Dermis blood vessel endothelial cell (primary cell): ENCODE measurements around the gene TMEM170B. TPM values are rescaled to one million over a fixed set of nuclear protein-coding genes. Genes with fewer than 3 reads are reported as not detected.

ENCODE experiments used
- DNase-seq: peaks from one replicate; pipeline ENCODE4 v3.0.0; 2010
- total RNA-seq: library from RNA; depleted of rRNA; stranded (reverse); fragments of >200 nt; gene quantifications from 2 replicates; pipeline ENCODE4 v1.2.3, GENCODE V29; 2014

The TMEM170B gene
- total RNA-seq, 1 donor from 2014 or later = 2.4 TPM

DNA sequence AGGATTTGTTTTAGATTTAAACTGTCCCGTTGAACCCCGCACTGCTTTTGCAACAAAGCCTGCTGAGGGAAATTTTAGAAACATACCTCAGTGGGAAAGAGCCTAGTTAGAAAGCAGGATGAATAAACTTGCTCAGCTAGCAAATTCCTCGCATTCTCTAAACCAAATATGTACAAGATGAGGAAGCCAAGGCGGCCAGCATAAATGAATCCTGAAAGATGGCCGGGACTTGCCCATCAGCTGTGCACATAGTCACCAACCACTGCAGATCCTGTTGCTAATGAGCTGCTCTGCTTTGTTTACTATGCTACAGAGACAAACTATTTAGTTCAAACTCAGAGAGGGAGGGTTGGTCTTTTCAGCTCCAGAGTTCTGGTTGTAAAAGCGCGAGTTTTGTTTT is 49.0 kb downstream of the TMEM170B start:
- peak; percentile 82 for DNase-seq

DNA sequence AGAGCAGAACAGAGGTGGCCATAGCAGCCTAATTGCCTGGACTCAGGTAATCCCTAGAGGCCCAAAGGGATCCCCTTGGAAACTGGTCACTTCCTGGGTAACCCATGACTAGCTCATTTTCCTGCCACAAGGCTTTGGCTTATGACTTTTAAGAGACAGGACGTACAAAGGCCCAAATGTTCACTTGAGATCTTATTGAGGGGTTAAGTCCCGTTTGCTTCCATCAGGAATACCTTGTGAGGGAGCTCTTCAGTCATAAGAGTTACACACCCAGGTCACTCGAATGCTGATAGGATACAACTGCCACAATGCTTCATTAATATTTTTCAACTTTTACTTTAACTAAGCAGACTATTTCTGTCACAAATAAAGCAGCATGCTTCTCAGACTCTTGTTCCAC is 51.7 kb downstream of the TMEM170B start:
- peak; percentile 84 for DNase-seq

GRCh38 chr6:11592294-11592906 is 54.9 kb downstream of the TMEM170B start:
- DNase-seq = no peak

DNA sequence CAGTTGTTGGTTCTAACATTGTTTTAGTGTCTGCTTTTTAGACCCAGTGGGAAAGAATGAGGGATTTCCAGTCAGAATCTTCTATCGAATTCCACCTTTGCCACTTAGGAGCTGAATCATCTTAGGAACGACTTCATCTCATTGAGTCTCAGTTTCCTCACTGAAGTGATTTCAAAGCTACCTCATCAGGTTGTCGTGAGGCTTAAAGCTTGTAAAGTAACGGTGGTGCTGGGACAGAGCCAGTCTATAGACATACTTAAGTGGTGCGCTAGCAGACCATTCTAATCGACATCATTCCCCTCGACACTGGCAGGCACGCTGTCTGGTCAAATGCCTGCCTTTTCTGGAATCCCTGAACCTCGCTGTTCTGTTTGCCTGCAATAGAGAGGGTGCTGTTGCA is 55.5 kb downstream of the TMEM170B start:
- DNase-seq = no peak

DNA sequence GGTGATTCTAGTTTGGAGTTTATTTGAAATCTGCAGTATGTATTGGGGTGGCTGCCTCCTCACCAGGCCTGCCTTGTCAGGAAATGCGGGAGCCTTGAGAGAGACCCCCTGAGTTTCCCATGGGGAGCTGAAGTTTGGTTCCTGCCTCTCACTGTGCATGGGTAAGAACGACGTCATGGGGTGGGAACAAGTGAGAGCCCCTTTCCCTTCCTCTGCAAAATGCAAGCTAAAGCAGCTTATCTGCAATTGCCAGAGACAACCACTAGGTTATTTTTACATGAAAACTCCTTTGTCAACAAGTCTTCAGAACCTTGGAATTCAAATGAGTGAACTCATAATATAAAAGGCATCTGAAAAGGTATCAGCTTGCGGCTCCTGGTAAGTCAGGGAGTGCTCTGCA is 58.4 kb downstream of the TMEM170B start:
- no peak for DNase-seq

DNA sequence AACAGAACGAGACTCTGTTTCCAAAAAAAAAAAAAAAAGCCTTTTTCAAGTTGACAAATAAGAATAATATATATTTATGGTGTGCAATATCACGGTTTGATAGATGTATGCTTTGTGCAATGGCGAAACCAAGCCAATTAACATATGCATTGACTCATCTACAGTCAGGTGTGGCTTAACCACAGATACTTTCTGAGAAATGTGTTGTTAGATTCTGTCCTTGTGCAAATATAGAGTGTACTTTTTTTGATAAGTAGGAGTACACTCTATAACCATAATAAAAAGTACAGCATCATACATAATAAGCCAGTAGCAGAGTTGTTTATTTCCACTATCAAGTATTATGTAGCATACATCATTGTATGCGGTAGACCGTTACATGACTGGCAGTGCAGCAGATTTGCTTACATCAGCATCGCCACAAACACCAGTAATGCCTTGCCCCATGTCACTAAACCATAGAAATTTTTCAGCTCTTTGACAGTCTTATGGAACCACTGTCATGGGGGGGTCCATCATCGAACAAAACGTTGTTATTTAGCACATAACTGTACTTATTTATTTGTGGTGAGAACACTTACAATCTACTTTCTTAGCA is 59.2 kb downstream of the TMEM170B start:
- no peak for DNase-seq

DNA sequence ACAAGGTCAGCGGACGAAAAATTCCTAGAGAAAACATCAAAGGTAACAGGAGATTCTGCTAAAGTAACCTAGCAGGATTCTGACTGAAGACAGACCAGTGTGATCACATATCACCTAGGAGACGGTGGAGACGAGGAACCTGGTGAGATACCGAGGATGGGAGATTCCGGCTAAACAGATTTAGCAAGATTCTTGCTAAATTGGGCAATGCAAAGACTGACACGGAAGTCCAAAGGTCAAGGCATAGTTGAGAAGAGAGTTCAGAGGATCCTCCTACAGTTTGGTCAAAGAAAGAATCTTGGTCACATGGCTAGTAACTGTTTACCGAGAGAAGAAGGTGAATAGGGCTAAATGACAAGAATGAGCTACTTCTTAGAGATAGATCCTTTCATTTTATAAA is 61.1 kb downstream of the TMEM170B start:
- DNase-seq = no peak

- DNase-seq = no peak
Measured at GRCh38 chr6:11600251-11600650, 62.7 kb downstream of the TMEM170B start.

DNA sequence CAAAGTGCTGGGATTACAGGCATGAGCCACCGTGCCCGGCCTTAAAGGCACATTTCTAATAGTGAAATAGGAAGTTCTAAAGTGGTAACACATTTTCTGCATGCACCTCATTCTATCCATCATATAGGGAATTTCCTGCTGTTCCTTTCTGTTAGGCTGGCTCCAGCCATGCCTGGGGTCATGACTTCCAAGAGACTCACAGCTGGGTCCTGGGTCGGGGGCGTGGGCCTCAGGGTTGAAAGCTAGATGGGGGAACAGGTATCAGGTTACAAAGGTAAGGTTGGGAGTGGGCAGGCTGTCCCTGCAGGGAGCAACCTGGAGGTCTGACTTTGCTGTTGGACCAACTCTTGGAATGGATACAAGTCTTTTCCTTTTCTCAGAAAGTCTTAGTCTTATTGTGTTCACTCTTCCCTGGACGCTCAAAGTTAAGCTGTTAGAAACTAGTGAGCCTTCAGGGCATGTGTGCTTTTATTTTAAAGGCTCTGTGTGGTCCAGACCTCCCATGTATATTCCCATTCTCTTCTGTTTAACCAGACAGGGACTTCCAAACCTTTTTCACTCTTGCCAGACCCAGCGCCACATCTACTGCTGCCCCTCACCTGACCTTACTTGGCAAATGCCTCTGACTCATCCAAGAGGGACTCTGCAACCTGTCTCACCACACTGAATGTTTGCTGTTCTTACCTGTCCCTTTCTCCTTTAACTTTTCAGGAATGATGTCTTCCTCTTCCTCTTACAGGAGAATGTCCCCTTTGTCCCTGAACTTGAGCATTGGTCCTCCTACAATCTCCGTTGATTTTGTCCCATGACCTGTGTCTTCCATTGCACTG is 64.4 kb downstream of the TMEM170B start:
- no peak for DNase-seq

DNA sequence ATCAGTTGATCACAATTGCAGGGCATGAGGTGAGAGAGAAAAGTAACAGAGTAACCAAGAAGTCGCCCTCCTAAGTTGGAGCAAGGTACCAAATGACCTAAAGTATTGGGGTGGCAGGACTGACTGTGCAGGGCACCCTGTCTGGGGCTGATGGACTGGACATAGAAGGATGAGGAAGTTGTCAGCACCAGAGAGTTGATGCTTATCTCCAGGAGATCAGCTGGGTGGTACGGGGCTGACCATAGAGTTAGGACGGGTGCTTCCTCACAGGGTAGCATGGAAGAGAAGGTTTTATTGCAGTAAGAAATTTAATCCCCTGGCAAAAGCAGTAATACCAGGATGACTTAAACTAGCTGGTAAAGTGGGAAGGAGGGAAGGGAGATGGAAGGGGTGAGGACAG is 66.7 kb downstream of the TMEM170B start:
- DNase-seq = no peak

GRCh38 chr6:11604836-11605506 is 67.4 kb downstream of the TMEM170B start:
- no peak for DNase-seq

DNA sequence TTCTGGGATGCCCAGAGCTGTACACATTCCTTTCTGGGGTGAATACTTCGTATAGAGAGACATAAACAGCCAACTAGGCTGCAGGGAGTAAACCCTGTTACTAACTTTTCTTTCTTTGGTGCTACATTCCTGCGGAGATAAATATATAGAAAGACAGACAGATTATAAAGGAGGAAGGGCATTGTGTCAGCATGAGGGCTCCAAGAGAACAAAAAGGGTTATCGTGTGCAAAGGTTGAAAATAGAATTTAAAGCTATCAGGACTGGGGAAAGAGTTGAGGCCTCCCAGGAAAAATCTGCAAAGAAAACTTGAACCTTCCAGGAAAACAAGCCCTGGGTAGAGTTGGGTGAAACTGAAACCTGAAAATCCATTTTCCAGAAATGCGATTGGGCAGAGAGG is 68.0 kb downstream of the TMEM170B start:
- DNase-seq = peak; percentile 43

DNA sequence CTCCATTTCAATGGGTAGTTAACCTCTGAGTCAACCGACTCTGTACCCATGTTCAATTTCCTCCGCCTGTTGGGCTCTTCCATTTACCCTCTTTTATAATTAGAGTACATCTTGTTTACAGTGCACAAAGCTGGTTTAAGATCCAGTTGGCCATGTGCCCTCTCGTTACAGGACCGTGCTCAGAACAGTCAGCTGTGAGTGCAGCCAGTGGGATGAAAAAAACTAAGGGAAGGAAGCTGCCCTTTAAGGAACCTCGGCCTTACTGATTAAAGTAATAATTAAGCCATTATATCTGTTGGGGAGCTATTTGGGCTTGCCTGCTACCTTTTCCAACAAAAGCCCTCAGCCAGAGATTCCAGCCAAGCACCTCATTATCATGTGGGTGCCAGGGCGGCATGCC is 68.8 kb downstream of the TMEM170B start:
- peak; percentile 90 for DNase-seq

GRCh38 chr6:11607383-11607782 is 69.8 kb downstream of the TMEM170B start:
- DNase-seq = peak; percentile 81

- peak; percentile 41 for DNase-seq
Measured at GRCh38 chr6:11608600-11609323, 71.2 kb downstream of the TMEM170B start.

DNA sequence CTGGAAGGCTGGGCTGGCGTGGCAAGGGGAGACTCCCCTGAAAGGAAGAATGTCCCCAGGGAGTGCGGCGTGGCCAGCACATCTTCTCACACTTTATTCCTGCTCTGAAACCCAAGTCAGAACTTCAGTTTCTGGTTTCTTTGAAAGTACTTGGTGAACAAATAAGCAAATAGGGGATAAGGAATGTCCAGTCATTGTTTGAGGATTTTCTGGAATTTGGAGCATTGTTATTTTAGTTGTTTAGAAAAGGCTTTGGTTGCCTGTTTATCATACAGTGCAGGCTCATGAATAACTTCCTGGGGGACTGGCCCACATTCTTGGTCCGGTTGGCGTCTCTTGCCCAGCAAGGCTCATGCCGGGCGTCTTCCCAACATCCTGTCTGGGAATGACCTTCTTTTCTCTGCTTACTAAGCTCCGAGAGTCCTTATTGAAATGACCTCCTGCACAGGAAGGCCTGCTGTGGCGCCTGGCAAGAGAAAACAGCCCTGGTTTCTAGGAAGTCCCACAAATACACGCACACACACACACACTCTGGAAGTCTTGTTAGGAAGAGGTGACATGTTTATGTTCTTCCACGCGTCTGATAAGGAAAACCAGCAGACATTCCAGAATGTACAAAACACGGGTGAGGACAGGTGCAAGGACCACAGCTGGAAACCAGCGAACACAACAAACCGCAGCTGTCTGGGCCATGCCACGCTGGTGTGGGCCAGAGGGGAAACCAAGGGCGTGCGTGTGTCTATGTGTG is 71.9 kb downstream of the TMEM170B start:
- DNase-seq = peak; percentile 99

DNA sequence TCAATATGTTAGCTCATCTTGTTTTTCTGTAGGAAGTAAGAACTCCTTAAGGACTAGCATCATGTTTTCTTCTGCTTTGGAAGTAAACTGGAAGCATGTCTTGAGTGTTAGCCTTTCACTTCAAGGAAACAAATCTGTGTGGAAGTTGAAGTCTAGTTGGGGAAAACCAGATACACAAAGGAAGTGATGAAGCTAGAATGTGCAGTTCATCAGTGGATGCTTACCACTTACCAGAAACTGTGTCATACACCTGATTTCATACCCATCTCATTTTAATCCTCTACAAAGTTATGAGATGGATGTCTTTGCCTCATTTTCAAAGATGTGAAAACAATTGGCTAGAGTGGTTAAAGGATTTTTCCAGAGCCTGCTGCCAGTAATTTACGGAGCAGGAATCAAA is 75.8 kb downstream of the TMEM170B start:
- no peak for DNase-seq

DNA sequence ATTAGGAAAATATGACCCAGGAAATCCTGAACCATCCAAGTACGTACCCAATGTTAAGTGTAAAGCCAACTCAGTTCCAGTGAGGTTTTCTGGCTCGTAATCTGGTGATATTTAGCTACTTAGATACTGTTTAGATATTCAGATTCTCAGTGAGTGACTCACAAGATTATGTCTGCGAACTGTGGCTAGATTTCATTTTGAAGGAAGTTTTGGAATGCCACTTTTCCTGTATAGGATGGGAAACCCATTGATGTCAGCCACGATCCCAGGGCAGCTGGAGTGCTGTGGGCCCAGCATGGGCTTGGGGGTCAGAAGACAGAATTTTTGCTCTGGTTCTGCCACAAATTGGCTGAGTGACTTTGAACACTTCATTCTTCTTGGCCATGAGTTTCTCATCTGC is 76.3 kb downstream of the TMEM170B start:
- DNase-seq = peak; percentile 97

GRCh38 chr6:11614534-11615213 is 77.1 kb downstream of the TMEM170B start:
- DNase-seq = peak; percentile 94

- DNase-seq = peak; percentile 49
Measured at GRCh38 chr6:11615214-11615602, 77.7 kb downstream of the TMEM170B start.

GRCh38 chr6:11616200-11616611 is 78.7 kb downstream of the TMEM170B start:
- peak; percentile 23 for DNase-seq
